Panc1 (cell line): ENCODE data around the gene SLC5A9. TPM values are rescaled to one million over a fixed set of nuclear protein-coding genes. Genes with fewer than 3 reads are reported as not detected.

Experiments
- ATAC-seq: fragments of 200-7000 bp; cut with Tn5 transposase; 2 replicates; pipeline ENCODE4 v1.9.1; 2020; ENCODE audit warnings: mild to moderate bottlenecking, moderate library complexity
- BruUV-seq: library from RNA; stranded (reverse); fragments of 400-500 nt; replicated peaks from 2 replicates; lab custom pipeline; 2021; lab: Mats Ljungman, UMichigan
- CTCF ChIA-PET: fragments of 300-600 bp; sonication (Branson Sonifier 250); formaldehyde crosslinking; loops from one replicate; lab custom pipeline; 2022; ENCODE audit warnings: antibody characterized with exemption; lab: Charles Lee
- POLR2A ChIA-PET: fragments of 300-600 bp; sonication (Branson Sonifier 250); formaldehyde crosslinking; loops from one replicate; lab custom pipeline; 2022; ENCODE audit warnings: antibody characterized with exemption; lab: Charles Lee
- DNase-seq: peaks from one replicate; pipeline ENCODE4 v3.0.0-alpha.2; 2010; ENCODE audit warnings: low read depth, low spot score
- H3K27ac ChIP-seq: 2 replicates; pipeline ENCODE4 v1.5.1; 2011; ENCODE audit warnings: mild to moderate bottlenecking, low read length, inconsistent platforms
- H3K27me3 ChIP-seq: fragments of 200-500 bp; sonication (Bioruptor generic); 2 replicates; pipeline ENCODE4 v1.6.0; 2014; ENCODE audit warnings: low read length, inconsistent platforms; ENCODE audit not compliant: control insufficient read depth, insufficient read depth
- H3K36me3 ChIP-seq: fragments of 200-500 bp; sonication (Bioruptor generic); 2 replicates; pipeline ENCODE4 v1.5.1; 2014; ENCODE audit warnings: inconsistent platforms, mild to moderate bottlenecking, low read length, moderate library complexity; ENCODE audit not compliant: control insufficient read depth, insufficient read depth
- H3K4me1 ChIP-seq: 2 replicates; pipeline ENCODE4 v1.5.1; 2011; ENCODE audit warnings: inconsistent platforms, mild to moderate bottlenecking, low read length, moderate library complexity; ENCODE audit not compliant: control insufficient read depth, insufficient read depth
- H3K4me3 ChIP-seq, 2 experiments: 2 replicates each; pipeline ENCODE4 v1.5.1; 2011 to 2012; ENCODE audit warnings: low read depth in 2 of 2, low read length in 2 of 2, mild to moderate bottlenecking in 2 of 2, inconsistent platforms in 1 of 2, moderate library complexity in 1 of 2
- H3K9me3 ChIP-seq: fragments of 200-500 bp; sonication (Bioruptor generic); 2 replicates; pipeline ENCODE4 v1.5.1; 2014; ENCODE audit warnings: low read depth, mild to moderate bottlenecking, inconsistent platforms, low read length, moderate library complexity; ENCODE audit not compliant: control insufficient read depth, insufficient read depth
- CTCF ChIP-seq: fragments of 450-650 bp; IDR thresholded peaks from 2 replicates; pipeline ENCODE4 v1.5.1; 2017; ENCODE audit warnings: mild to moderate bottlenecking
- POLR2AphosphoS5 ChIP-seq: IDR thresholded peaks from 2 replicates; pipeline ENCODE4 v1.6.1; 2012; ENCODE audit warnings: mild to moderate bottlenecking, low read depth, low read length, moderate library complexity
- REST ChIP-seq, 2 experiments: IDR thresholded peaks; 2 replicates each; pipeline ENCODE4 v1.6.1; 2011 to 2012; ENCODE audit warnings: low read depth in 2 of 2, control low read depth in 1 of 2, low read length in 1 of 2, mild to moderate bottlenecking in 1 of 2, moderate library complexity in 1 of 2; ENCODE audit not compliant: insufficient read depth in 1 of 2
- SIN3A ChIP-seq: IDR thresholded peaks from 2 replicates; pipeline ENCODE4 v1.6.1; 2012; ENCODE audit warnings: low read depth, mild to moderate bottlenecking, low read length, moderate library complexity, borderline replicate concordance; ENCODE audit not compliant: insufficient read depth
- TCF7L2 ChIP-seq: IDR thresholded peaks from 2 replicates; pipeline ENCODE4 v1.6.1; 2011; ENCODE audit warnings: mild to moderate bottlenecking, low read depth, low read length, inconsistent platforms
- in situ Hi-C: cut with HindIII; loops from 2 replicates; pipeline ENCODE4 v1.10.0; 2016; ENCODE audit warnings: low sequenced_read_pairs, low pct_unique_long_range_greater_than_20kb
- intact Hi-C: fragments of 100-400 bp; cut with micrococcal nuclease; formaldehyde crosslinking; loops from one replicate; pipeline ENCODE4 v1.10.0; 2022; ENCODE audit not compliant: unreplicated experiment
- total RNA-seq: library from RNA; stranded (reverse); gene quantifications from one replicate; pipeline ENCODE4 v1.2.1, GENCODE V29; 2021; ENCODE audit not compliant: unreplicated experiment

The SLC5A9 gene
- total RNA-seq, 1 experiment from 2014 or later, result not detected

- POLR2A ChIA-PET, result no interaction called here
- CTCF ChIA-PET, result no interaction called here
- intact Hi-C loops (loop anchor here (10.0 kb wide), 1 partner anchor 243 kb away; no protein-coding TSS in a partner anchor), in situ Hi-C loops (no loop called here)
- H3K27me3 ChIP-seq, result peaks cover 4% of the 10 kb centered on the region; the same call in 1 of the 2 replicates
- TF ChIP-seq CTCF (no peak), TCF7L2 (no peak)
- no peak for ATAC-seq
- no peak for DNase-seq
- H3K27ac ChIP-seq, result no peak overlapping the region
- BruUV-seq, result no TSS peak
- no peaks in the 10 kb centered on the region for H3K36me3 ChIP-seq
- no peak overlapping the region for H3K4me3 ChIP-seq
- H3K4me1 ChIP-seq, result no peaks in the 10 kb centered on the region
- H3K9me3 ChIP-seq, result no peaks in the 10 kb centered on the region
Observed at GRCh38 chr1:48251323-48251722, 28.8 kb downstream of the SLC5A9 start.

- Histone ChIP-seq H3K4me3 (no peak overlapping the region), H3K36me3 (no peaks in the 10 kb centered on the region), H3K27me3 (peaks cover 4% of the 10 kb centered on the region; the same call in 1 of the 2 replicates), H3K27ac (no peak overlapping the region), H3K9me3 (no peaks in the 10 kb centered on the region), H3K4me1 (no peaks in the 10 kb centered on the region)
- no peak for ATAC-seq
- POLR2A ChIA-PET, result no interaction called here
- no peak for DNase-seq
- CTCF ChIA-PET, result no interaction called here
- no peak for TF ChIP-seq TCF7L2
- no peak for TF ChIP-seq REST (IDR thresholded peaks at IDR 0.05; ENCODE audit: insufficient read depth in 1 of 2, low read depth in 2 of 2, low read length in 1 of 2)
- TF ChIP-seq POLR2AphosphoS5, result no peak
- TF ChIP-seq CTCF, result no peak
- no peak for TF ChIP-seq SIN3A
- in situ Hi-C loops (no loop called here), intact Hi-C loops (loop anchor here (10.0 kb wide), 1 partner anchor 243 kb away; no protein-coding TSS in a partner anchor)
- no TSS peak for BruUV-seq
Observed at GRCh38 chr1:48251821-48252220, 29.3 kb downstream of the SLC5A9 start.
